K562 (cell line): ENCODE measurements around the gene PDE4D. TPM values are rescaled to one million over a fixed set of nuclear protein-coding genes. Genes with fewer than 3 reads are reported as not detected.

ENCODE experiments used
- ATAC-seq: fragments of 200-7000 bp; cut with Tn5 transposase; 3 replicates; pipeline ENCODE4 v1.9.1; 2020; ENCODE audit warnings: moderate library complexity
- BruUV-seq: library from RNA; stranded (reverse); fragments of 400-500 nt; replicated peaks from 2 replicates; lab custom pipeline; 2021; lab: Mats Ljungman, UMichigan
- CTCF ChIA-PET: fragments of 300-600 bp; formaldehyde crosslinking; extraction: SDS; loops from one replicate; lab custom pipeline; 2021; ENCODE audit warnings: low intra/inter-chr PET ratio; lab: Yijun Ruan, JAX
- POLR2A ChIA-PET: fragments of 300-600, 350-650 bp; sonication (Branson Sonifier 250); formaldehyde crosslinking; extraction: SDS; loops from one replicate; lab custom pipeline; 2021; ENCODE audit warnings: antibody characterized with exemption, inconsistent platforms; lab: Yijun Ruan, JAX
- DNase-seq, 4 experiments: peaks; one replicate each; pipeline versions ENCODE4 v3.0.0 to v3.0.0-alpha.2; 2011 to 2018; ENCODE audit warnings: low spot score in 3 of 4, mixed read lengths in 3 of 4; ENCODE audit errors: extremely low read depth in 1 of 4
- FAIRE-seq: peaks from 2 replicates; lab custom pipeline; 2011; peaks lifted over from hg19 to GRCh38; lab: Jason Lieb, UNC
- H2AFZ ChIP-seq: 2 replicates; pipeline ENCODE4 v1.6.0; 2011; ENCODE audit warnings: low read depth, low read length, control low read depth, inconsistent platforms
- H3K27ac ChIP-seq: fragments of 200-600 bp; 3 replicates; pipeline ENCODE4 v1.8.0; 2011; ENCODE audit warnings: low read depth, mild to moderate bottlenecking, control low read depth, inconsistent platforms, low read length, moderate library complexity, mixed read lengths; ENCODE audit errors: extremely low read depth
- H3K27me3 ChIP-seq, 2 experiments: fragments of 300-600 bp in 1 of 2; 2 replicates in 1 of 2; 3 replicates in 1 of 2; pipeline versions ENCODE4 v1.6.0 to v1.8.0; 2011; ENCODE audit warnings: inconsistent platforms in 2 of 2, low read length in 2 of 2, mild to moderate bottlenecking in 1 of 2, mixed read lengths in 1 of 2, moderate library complexity in 1 of 2; ENCODE audit not compliant: control insufficient read depth in 2 of 2, insufficient read depth in 2 of 2
- H3K36me3 ChIP-seq: fragments of 300-600 bp; 3 replicates; pipeline ENCODE4 v1.8.0; 2011; ENCODE audit warnings: mild to moderate bottlenecking, low read length, inconsistent platforms; ENCODE audit not compliant: control insufficient read depth, insufficient read depth
- H3K4me1 ChIP-seq, 2 experiments: fragments of 200-600 bp in 1 of 2; replicated peaks in 1 of 2; 2 replicates in 1 of 2; 3 replicates in 1 of 2; pipeline versions ENCODE4 v1.5.1 to v1.8.0; 2011; ENCODE audit warnings: inconsistent platforms in 2 of 2, low read length in 2 of 2, mild to moderate bottlenecking in 1 of 2, mixed read lengths in 1 of 2, moderate library complexity in 1 of 2; ENCODE audit not compliant: control insufficient read depth in 2 of 2, insufficient read depth in 2 of 2
- H3K4me2 ChIP-seq: 2 replicates; pipeline ENCODE4 v1.6.1; 2011; ENCODE audit warnings: low read length, control low read depth, inconsistent platforms, mixed read lengths; ENCODE audit not compliant: insufficient read depth
- H3K4me3 ChIP-seq: fragments of 200-600 bp; sonication (generic), shearing (Covaris generic); 2 replicates; pipeline ENCODE4 v1.5.1; 2016; ENCODE audit warnings: control low read depth, inconsistent platforms
- H3K79me2 ChIP-seq: fragments of 200-600 bp; 3 replicates; pipeline ENCODE4 v1.8.0; 2011; ENCODE audit warnings: low read length, inconsistent platforms; ENCODE audit not compliant: control insufficient read depth, insufficient read depth
- H3K9ac ChIP-seq, 2 experiments: 2 replicates each; pipeline versions ENCODE4 v1.6.0 to v1.6.1; 2011; ENCODE audit warnings: low read depth in 2 of 2, low read length in 2 of 2, control low read depth in 1 of 2, inconsistent platforms in 1 of 2, mild to moderate bottlenecking in 1 of 2, mixed read lengths in 1 of 2; ENCODE audit not compliant: insufficient read depth in 1 of 2
- H3K9me1 ChIP-seq: one replicate; pipeline ENCODE4 v1.6.0; 2011; ENCODE audit warnings: inconsistent platforms, mild to moderate bottlenecking, low read length, moderate library complexity; ENCODE audit not compliant: control insufficient read depth, insufficient read depth
- H3K9me3 ChIP-seq: replicated peaks from 2 replicates; pipeline ENCODE4 v1.5.1; 2011; ENCODE audit warnings: low read depth, low read length, inconsistent platforms; ENCODE audit not compliant: control insufficient read depth, insufficient read depth
- H4K20me1 ChIP-seq: replicated peaks from 2 replicates; pipeline ENCODE4 v1.6.1; 2011; ENCODE audit warnings: low read length, inconsistent platforms, mixed read lengths; ENCODE audit not compliant: control insufficient read depth, insufficient read depth
- ASH1L ChIP-seq: fragments of 450-650 bp; IDR thresholded peaks from 2 replicates; pipeline ENCODE4 v1.6.1; 2018; ENCODE audit warnings: borderline replicate concordance, mild to moderate bottlenecking, low read depth; ENCODE audit not compliant: partially characterized antibody
- CBX5 ChIP-seq: IDR thresholded peaks from 2 replicates; pipeline ENCODE4 v1.6.1; 2014; ENCODE audit warnings: low read depth, borderline replicate concordance
- ELK3 ChIP-seq: fragments of 450-650 bp; formaldehyde crosslinking; IDR thresholded peaks from 2 replicates; pipeline ENCODE4 v1.4.0; 2020; ENCODE audit warnings: mild to moderate bottlenecking
- IRF2 ChIP-seq: sonication (generic); formaldehyde crosslinking; IDR thresholded peaks from 2 replicates; pipeline ENCODE4 v1.8.1; 2022; ENCODE audit warnings: mild to moderate bottlenecking, missing genetic modification reagents
- KAT8 ChIP-seq: fragments of 450-650 bp; IDR thresholded peaks from 2 replicates; pipeline ENCODE4 v1.6.1; 2016; ENCODE audit warnings: low read depth, mild to moderate bottlenecking
- MXI1 ChIP-seq: IDR thresholded peaks from 2 replicates; pipeline ENCODE4 v1.6.1; 2011; ENCODE audit warnings: low read depth, mild to moderate bottlenecking, improper control_type of control experiment, low read length
- MYNN ChIP-seq, 2 experiments: sonication (generic); formaldehyde crosslinking in 1 of 2; IDR thresholded peaks; 2 replicates each; pipeline versions ENCODE4 v1.5.0 to v1.6.1; 2016 to 2020; ENCODE audit warnings: antibody characterized with exemption in 1 of 2, missing genetic modification reagents in 1 of 2
- POLR2AphosphoS2 ChIP-seq: IDR thresholded peaks from 2 replicates; pipeline ENCODE4 v1.6.1; 2012; ENCODE audit warnings: low read length, improper control_type of control experiment
- SIRT6 ChIP-seq: IDR thresholded peaks from one replicate; pipeline ENCODE4 v1.6.1; 2012; ENCODE audit warnings: low read depth, mild to moderate bottlenecking, control low read depth, inconsistent platforms, low read length, moderate library complexity
- SMARCB1 ChIP-seq: IDR thresholded peaks from 2 replicates; pipeline ENCODE4 v1.6.1; 2011; ENCODE audit warnings: improper control_type of control experiment, low read depth; ENCODE audit not compliant: insufficient read length
- SPI1 ChIP-seq: IDR thresholded peaks from 2 replicates; pipeline ENCODE4 v1.6.1; 2011; ENCODE audit warnings: low read depth, low read length, control low read depth, borderline replicate concordance
- TBP ChIP-seq: optimal IDR thresholded peaks from 2 replicates; pipeline ENCODE3; 2011; ENCODE audit warnings: low read depth, low read length, improper control_type of control experiment
- ZBTB9 ChIP-seq: fragments of 450-650 bp; formaldehyde crosslinking; IDR thresholded peaks from 2 replicates; pipeline ENCODE4 v1.4.0; 2020; ENCODE audit warnings: mild to moderate bottlenecking, moderate library complexity
- ZNF175 ChIP-seq: fragments of 200-800 bp; sonication (Bioruptor generic); IDR thresholded peaks from 2 replicates; pipeline ENCODE4 v1.6.1; 2016; ENCODE audit warnings: low read depth, mild to moderate bottlenecking, missing genetic modification characterization, missing compliant biosample characterization
- WGBS: fragments of 100-300 bp; shearing (Covaris generic); methylation state at CpG from one replicate; pipeline ENCODE4 v1.1.6; 2016; ENCODE audit warnings: low coverage, mixed read lengths; ENCODE audit not compliant: insufficient coverage; ENCODE audit errors: missing lambda C conversion rate; 5-methylcytosine and 5-hydroxymethylcytosine counted together
- in situ Hi-C: fragments of 300-500 bp; cut with MboI; formaldehyde crosslinking; loops from 4 replicates; pipeline ENCODE4 v1.15.0; 2018; ENCODE audit warnings: inconsistent platforms, mixed read lengths
- intact Hi-C: fragments of 100-400 bp; cut with micrococcal nuclease; formaldehyde crosslinking; loops from 2 replicates; pipeline ENCODE4 v1.14.2; 2022
- polyA plus RNA-seq, 8 experiments: library from polyadenylated mRNA; depleted of rRNA in 4 of 8; stranded (reverse) in 5 of 8; unstranded in 3 of 8; fragments of >200 nt; fragmentation: Nextera tagmentation in 2 of 8; fragmentation: Illumina TruSeq in 1 of 8; extraction: Ambion mirVana in 2 of 8; extraction: Trizol in 1 of 8; gene quantifications; 2 replicates each; pipeline versions ENCODE4 v1.2.1 to v1.2.3, GENCODE V29; 2011 to 2014; ENCODE audit warnings: inconsistent platforms in 1 of 8, missing spikeins in 1 of 8
- total RNA-seq, 7 experiments: library from RNA; depleted of rRNA in 6 of 7; stranded (reverse); fragments of >200 nt in 6 of 7; fragmentation: Illumina TruSeq in 2 of 7; extraction: Trizol in 2 of 7; gene quantifications; 2 replicates each; pipeline versions ENCODE4 v1.2.1 to v1.2.3, GENCODE V29; 2011 to 2021; ENCODE audit warnings: low replicate concordance in 1 of 7
- TF ChIP-seq, protein P1 (sequence below): fragments of 250-450 bp; sonication (Bioruptor Pico); IDR thresholded peaks from 2 replicates; pipeline ENCODE4 v1.8.0; 2021; ENCODE audit warnings: moderate library complexity, mild to moderate bottlenecking, inconsistent platforms
- TF ChIP-seq, protein P2 (sequence below): fragments of 450-650 bp; IDR thresholded peaks from 2 replicates; pipeline ENCODE4 v1.6.1; 2016

The PDE4D gene
- total and polyA plus RNA-seq, 9 of the 15 experiments (the other 6 are each of a cell fraction or from before 2014, with no cell fraction given) = 0.04 to 0.46 (median 0.13) TPM

DNA sequence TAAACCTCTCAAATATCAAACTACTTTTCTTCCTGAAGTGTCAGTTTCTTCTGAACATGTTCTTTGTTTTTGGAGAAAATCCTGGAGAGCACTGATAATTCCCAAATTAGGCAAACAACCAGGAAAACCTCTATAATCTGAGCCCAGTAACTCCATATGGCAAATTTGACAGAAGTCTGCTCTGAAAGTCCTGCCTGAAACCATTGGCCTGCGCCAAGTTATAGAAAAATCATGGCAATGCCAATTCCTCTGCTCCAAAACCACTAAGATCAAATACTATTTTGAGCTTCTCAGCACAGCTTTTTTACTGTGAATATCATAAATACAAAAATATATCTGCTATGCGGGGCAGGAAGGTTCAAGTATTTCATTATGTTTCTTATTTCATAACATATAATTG is 45.9 kb downstream of the PDE4D start (continued):
- no peak for TF ChIP-seq MYNN (IDR thresholded peaks at IDR 0.05)
- TF ChIP-seq MYNN (CRISPR knock-in tag; IDR thresholded peaks at IDR 0.05) = no peak

- intact Hi-C loops = no loop called here
- Histone ChIP-seq H2AFZ (no peak overlapping the region), H3K4me3 (no peak overlapping the region), H3K4me2 (no peak overlapping the region), H3K27ac (no peak overlapping the region), H3K9ac (no peak overlapping the region), H3K9me3 (no peaks in the 10 kb centered on the region), H3K9me1 (no peaks in the 10 kb centered on the region), H3K27me3 (no peaks in the 10 kb centered on the region), H4K20me1 (no peaks in the 10 kb centered on the region), H3K79me2 (no peaks in the 10 kb centered on the region), H3K4me1 (no peaks in the 10 kb centered on the region), H3K36me3 (no peaks in the 10 kb centered on the region)
- POLR2A ChIA-PET = no interaction called here
- CTCF ChIA-PET = no interaction called here
- FAIRE-seq (no peak), ATAC-seq (no peak), DNase-seq (no peak)
- 0% methylated on average over 2 of the region's 2 CpGs for WGBS
- no TSS peak for BruUV-seq
- in situ Hi-C loops = no loop called here
- TF ChIP-seq CBX5 (no peak), ZNF175 (no peak), KAT8 (no peak), SMARCB1 (no peak), ASH1L (no peak), TBP (no peak), POLR2AphosphoS2 (no peak), SPI1 (no peak), ZBTB9 (no peak), IRF2 (no peak), SIRT6 (no peak), MXI1 (no peak), ELK3 (CRISPR knock-in tag) (no peak)
- TF ChIP-seq, protein P1, sequence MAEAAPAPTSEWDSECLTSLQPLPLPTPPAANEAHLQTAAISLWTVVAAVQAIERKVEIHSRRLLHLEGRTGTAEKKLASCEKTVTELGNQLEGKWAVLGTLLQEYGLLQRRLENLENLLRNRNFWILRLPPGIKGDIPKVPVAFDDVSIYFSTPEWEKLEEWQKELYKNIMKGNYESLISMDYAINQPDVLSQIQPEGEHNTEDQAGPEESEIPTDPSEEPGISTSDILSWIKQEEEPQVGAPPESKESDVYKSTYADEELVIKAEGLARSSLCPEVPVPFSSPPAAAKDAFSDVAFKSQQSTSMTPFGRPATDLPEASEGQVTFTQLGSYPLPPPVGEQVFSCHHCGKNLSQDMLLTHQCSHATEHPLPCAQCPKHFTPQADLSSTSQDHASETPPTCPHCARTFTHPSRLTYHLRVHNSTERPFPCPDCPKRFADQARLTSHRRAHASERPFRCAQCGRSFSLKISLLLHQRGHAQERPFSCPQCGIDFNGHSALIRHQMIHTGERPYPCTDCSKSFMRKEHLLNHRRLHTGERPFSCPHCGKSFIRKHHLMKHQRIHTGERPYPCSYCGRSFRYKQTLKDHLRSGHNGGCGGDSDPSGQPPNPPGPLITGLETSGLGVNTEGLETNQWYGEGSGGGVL = no peak
- TF ChIP-seq, protein P2, sequence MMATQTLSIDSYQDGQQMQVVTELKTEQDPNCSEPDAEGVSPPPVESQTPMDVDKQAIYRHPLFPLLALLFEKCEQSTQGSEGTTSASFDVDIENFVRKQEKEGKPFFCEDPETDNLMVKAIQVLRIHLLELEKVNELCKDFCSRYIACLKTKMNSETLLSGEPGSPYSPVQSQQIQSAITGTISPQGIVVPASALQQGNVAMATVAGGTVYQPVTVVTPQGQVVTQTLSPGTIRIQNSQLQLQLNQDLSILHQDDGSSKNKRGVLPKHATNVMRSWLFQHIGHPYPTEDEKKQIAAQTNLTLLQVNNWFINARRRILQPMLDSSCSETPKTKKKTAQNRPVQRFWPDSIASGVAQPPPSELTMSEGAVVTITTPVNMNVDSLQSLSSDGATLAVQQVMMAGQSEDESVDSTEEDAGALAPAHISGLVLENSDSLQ = no peak
These were observed 47.8 kb downstream of the PDE4D start for GRCh38 chr5:59845730-59846129.
